ENCODE measurements around the gene DET1.

Gene DET1

GRCh38 chr15:88511161-88511560 is 35.3 kb downstream of the DET1 start:
- Histone ChIP-seq H3K4me1 (ENCODE audit: control insufficient read depth, low read length) (peaks cover 7% of the 10 kb centered on the region), H3K9me2 (replicated peaks; ENCODE audit: control insufficient read depth, low read length) (no peaks in the 10 kb centered on the region), H3K9me3 (ENCODE audit: control insufficient read depth, insufficient read depth, low read length) (no peaks in the 10 kb centered on the region), H3K36me3 (ENCODE audit: control insufficient read depth, low read length) (peaks cover 5% of the 10 kb centered on the region; the same call in 1 of the 2 replicates), H3K27ac (ENCODE audit: low read depth, low read length) (no peak overlapping the region), H3K79me2 (ENCODE audit: control insufficient read depth, low read length) (no peaks in the 10 kb centered on the region), H3K4me2 (ENCODE audit: low read length) (no peak overlapping the region), H3K4me3 (ENCODE audit: low read length) (no peak overlapping the region), H3K27me3 (ENCODE audit: control insufficient read depth, low read length) (no peaks in the 10 kb centered on the region), H4K20me1 (ENCODE audit: control insufficient read depth, insufficient read depth, low read depth, low read length) (no peaks in the 10 kb centered on the region), H3F3A (ENCODE audit: control insufficient read depth, insufficient read depth) (no peaks in the 10 kb centered on the region)
- TF ChIP-seq EZH2phosphoT487 (IDR thresholded peaks at IDR 0.05; ENCODE audit: borderline replicate concordance, low read length), result no peak
- TF ChIP-seq CTCF (IDR thresholded peaks at IDR 0.05; ENCODE audit: low read depth, low read length, poor library complexity, severe bottlenecking), result no peak

- Histone ChIP-seq H3K27ac (ENCODE audit: low read depth, low read length) (no peak overlapping the region), H3K4me2 (ENCODE audit: low read length) (no peak overlapping the region), H3K4me3 (ENCODE audit: low read length) (no peak overlapping the region), H3K4me1 (ENCODE audit: control insufficient read depth, low read length) (peaks cover 7% of the 10 kb centered on the region), H4K20me1 (ENCODE audit: control insufficient read depth, insufficient read depth, low read depth, low read length) (no peaks in the 10 kb centered on the region), H3K9me2 (replicated peaks; ENCODE audit: control insufficient read depth, low read length) (no peaks in the 10 kb centered on the region), H3K79me2 (ENCODE audit: control insufficient read depth, low read length) (no peaks in the 10 kb centered on the region), H3K9me3 (ENCODE audit: control insufficient read depth, insufficient read depth, low read length) (no peaks in the 10 kb centered on the region), H3K36me3 (ENCODE audit: control insufficient read depth, low read length) (peaks cover 5% of the 10 kb centered on the region; the same call in 1 of the 2 replicates), H3K27me3 (ENCODE audit: control insufficient read depth, low read length) (no peaks in the 10 kb centered on the region), H3F3A (ENCODE audit: control insufficient read depth, insufficient read depth) (no peaks in the 10 kb centered on the region)
- TF ChIP-seq EZH2phosphoT487 (IDR thresholded peaks at IDR 0.05; ENCODE audit: borderline replicate concordance, low read length), result no peak
- TF ChIP-seq CTCF (IDR thresholded peaks at IDR 0.05; ENCODE audit: low read depth, low read length, poor library complexity, severe bottlenecking), result no peak
Observed at GRCh38 chr15:88509964-88510363, 36.5 kb downstream of the DET1 start.

- no peaks in the 10 kb centered on the region for H4K20me1 ChIP-seq (ENCODE audit: control insufficient read depth, insufficient read depth, low read depth, low read length)
- H3K27ac ChIP-seq (ENCODE audit: low read depth, low read length), result no peak overlapping the region
- H3F3A ChIP-seq (ENCODE audit: control insufficient read depth, insufficient read depth), result no peaks in the 10 kb centered on the region
- no peaks in the 10 kb centered on the region for H3K79me2 ChIP-seq (ENCODE audit: control insufficient read depth, low read length)
- peaks cover 7% of the 10 kb centered on the region for H3K4me1 ChIP-seq (ENCODE audit: control insufficient read depth, low read length)
- no peak overlapping the region for H3K4me2 ChIP-seq (ENCODE audit: low read length)
- H3K4me3 ChIP-seq (ENCODE audit: low read length), result no peak overlapping the region
- H3K9me2 ChIP-seq (replicated peaks; ENCODE audit: control insufficient read depth, low read length), result no peaks in the 10 kb centered on the region
- H3K36me3 ChIP-seq (ENCODE audit: control insufficient read depth, low read length), result peaks cover 5% of the 10 kb centered on the region; the same call in 1 of the 2 replicates
- no peaks in the 10 kb centered on the region for H3K27me3 ChIP-seq (ENCODE audit: control insufficient read depth, low read length)
- no peaks in the 10 kb centered on the region for H3K9me3 ChIP-seq (ENCODE audit: control insufficient read depth, insufficient read depth, low read length)
- TF ChIP-seq EZH2phosphoT487 (IDR thresholded peaks at IDR 0.05; ENCODE audit: borderline replicate concordance, low read length) (no peak), CTCF (IDR thresholded peaks at IDR 0.05; ENCODE audit: low read depth, low read length, poor library complexity, severe bottlenecking) (no peak)
Observed at GRCh38 chr15:88509321-88509720, 37.2 kb downstream of the DET1 start.
